Hepatocyte (in vitro differentiated cells): Measurements from ENCODE around the gene KIF17. TPM values are rescaled to one million over a fixed set of nuclear protein-coding genes. Genes with fewer than 3 reads are reported as not detected.

ENCODE experiments used
- DNase-seq: peaks from one replicate; pipeline ENCODE4 v3.0.0-alpha.2; 2016; ENCODE audit warnings: low spot score
- H2AFZ ChIP-seq: fragments of 200-600 bp; sonication (generic); 2 replicates; pipeline ENCODE4 v1.6.0; 2016; ENCODE audit warnings: antibody characterized with exemption, mild to moderate bottlenecking
- H3K27ac ChIP-seq: fragments of 200-600 bp; sonication (generic); 2 replicates; pipeline ENCODE4 v1.5.1; 2016; ENCODE audit warnings: mild to moderate bottlenecking
- H3K27me3 ChIP-seq: fragments of 200-600 bp; sonication (generic); 2 replicates; pipeline ENCODE4 v1.6.1; 2016
- H3K36me3 ChIP-seq: fragments of 200-600 bp; sonication (generic); replicated peaks from 2 replicates; pipeline ENCODE4 v1.5.1; 2016; ENCODE audit warnings: low read depth; ENCODE audit not compliant: insufficient read depth
- H3K4me1 ChIP-seq: fragments of 200-600 bp; sonication (generic); 2 replicates; pipeline ENCODE4 v1.5.1; 2016; ENCODE audit warnings: mild to moderate bottlenecking, moderate library complexity; ENCODE audit not compliant: insufficient read depth
- H3K4me2 ChIP-seq: fragments of 200-600 bp; sonication (generic); 2 replicates; pipeline ENCODE4 v1.6.0; 2016
- H3K4me3 ChIP-seq: fragments of 200-600 bp; sonication (generic); 2 replicates; pipeline ENCODE4 v1.5.1; 2016; ENCODE audit warnings: mild to moderate bottlenecking
- H3K79me2 ChIP-seq: fragments of 200-600 bp; sonication (generic); 2 replicates; pipeline ENCODE4 v1.6.0; 2017; ENCODE audit warnings: mild to moderate bottlenecking
- H3K9me2 ChIP-seq: fragments of 200-600 bp; sonication (generic); replicated peaks from 2 replicates; pipeline ENCODE4 v1.6.0; 2017; ENCODE audit warnings: mild to moderate bottlenecking; ENCODE audit not compliant: insufficient read depth
- H3K9me3 ChIP-seq: fragments of 200-600 bp; sonication (generic); 2 replicates; pipeline ENCODE4 v1.5.1; 2016; ENCODE audit warnings: low read depth, mild to moderate bottlenecking
- H4K20me1 ChIP-seq: fragments of 200-600 bp; sonication (generic); 2 replicates; pipeline ENCODE4 v1.6.0; 2016; ENCODE audit warnings: mild to moderate bottlenecking; ENCODE audit not compliant: insufficient read depth, poor library complexity, severe bottlenecking
- CTCF ChIP-seq: fragments of 200-600 bp; sonication (generic); IDR thresholded peaks from 2 replicates; pipeline ENCODE4 v1.5.1; 2016; ENCODE audit warnings: antibody characterized with exemption, mild to moderate bottlenecking; ENCODE audit not compliant: poor library complexity
- EZH2 ChIP-seq: fragments of 200-600 bp; sonication (generic); IDR thresholded peaks from 2 replicates; pipeline ENCODE4 v1.6.1; 2016; ENCODE audit warnings: antibody characterized with exemption, mild to moderate bottlenecking, borderline replicate concordance
- EZH2phosphoT487 ChIP-seq: fragments of 200-600 bp; sonication (generic); IDR thresholded peaks from one replicate; pipeline ENCODE4 v1.6.1; 2018; ENCODE audit warnings: antibody characterized with exemption, mild to moderate bottlenecking, low read depth, moderate library complexity; ENCODE audit not compliant: unreplicated experiment, severe bottlenecking
- WGBS: methylation state at CpG from one replicate; pipeline ENCODE4 v1.1.6; 2016; ENCODE audit warnings: low lambda C conversion rate; ENCODE audit errors: missing lambda C conversion rate; 5-methylcytosine and 5-hydroxymethylcytosine counted together
- polyA plus RNA-seq: library from polyadenylated mRNA; unstranded; fragments of >200 nt; fragmentation: Nextera tagmentation; extraction: Ambion mirVana; gene quantifications from 2 replicates; pipeline ENCODE4 v1.2.1, GENCODE V29; 2016
- total RNA-seq: library from RNA; depleted of rRNA; stranded (reverse); fragments of >200 nt; gene quantifications from 2 replicates; pipeline ENCODE4 v1.2.3, GENCODE V29; 2014

The KIF17 gene
- total and polyA plus RNA-seq, 2 experiments from 2014 or later, result 0.23 to 0.28 TPM

DNA sequence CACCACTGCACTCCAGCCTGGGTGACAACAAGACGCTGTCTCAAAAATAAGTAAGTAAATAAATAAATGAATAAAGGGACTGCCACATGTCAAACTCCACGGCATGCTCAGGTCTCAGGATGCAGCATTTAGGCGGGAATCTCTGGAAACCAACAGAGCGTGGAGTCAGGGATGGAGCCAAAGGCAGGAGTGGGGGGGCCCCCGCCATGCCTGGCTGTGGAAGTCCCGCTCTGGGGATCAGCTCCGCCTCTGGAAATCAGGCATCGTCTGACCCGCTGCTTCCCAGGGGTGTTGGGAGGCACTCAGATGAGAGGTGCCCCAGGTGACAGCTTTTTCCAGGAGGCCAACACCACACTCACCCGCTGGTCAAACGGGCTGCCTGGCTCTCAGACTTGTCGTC, 20.2 kb downstream of the KIF17 start:
- H3K79me2 ChIP-seq, result no peaks in the 10 kb centered on the region
- no peaks in the 10 kb centered on the region for H3K9me3 ChIP-seq
- no peak overlapping the region for H3K4me3 ChIP-seq
- no peaks in the 10 kb centered on the region for H3K36me3 ChIP-seq
- H3K27ac ChIP-seq, result peak overlapping the region; percentile 90
- H3K4me1 ChIP-seq, result peaks cover 12% of the 10 kb centered on the region
- WGBS, result 84% methylated on average over 12 of the region's 12 CpGs
- no peak overlapping the region for H2AFZ ChIP-seq
- TF ChIP-seq EZH2phosphoT487 (no peak), CTCF (no peak), EZH2 (no peak)
- peak overlapping the region; percentile 85 for H3K4me2 ChIP-seq
- DNase-seq, result no peak
- no peaks in the 10 kb centered on the region for H4K20me1 ChIP-seq
- no peaks in the 10 kb centered on the region for H3K9me2 ChIP-seq
- H3K27me3 ChIP-seq, result no peaks in the 10 kb centered on the region

GRCh38 chr1:20696397-20697333, 21.1 kb downstream of the KIF17 start:
- 3% methylated on average over 26 of the region's 46 CpGs for WGBS
- peaks cover 12% of the 10 kb centered on the region for H3K4me1 ChIP-seq
- H3K27ac ChIP-seq, result peak overlapping the region; percentile 90
- no peaks in the 10 kb centered on the region for H3K9me2 ChIP-seq
- no peaks in the 10 kb centered on the region for H3K79me2 ChIP-seq
- no peaks in the 10 kb centered on the region for H3K36me3 ChIP-seq
- H3K4me2 ChIP-seq, result peak overlapping the region; percentile 85
- H3K4me3 ChIP-seq, result peak overlapping the region; percentile 31
- no peaks in the 10 kb centered on the region for H3K27me3 ChIP-seq
- H3K9me3 ChIP-seq, result no peaks in the 10 kb centered on the region
- H2AFZ ChIP-seq, result peak overlapping the region; percentile 76
- no peaks in the 10 kb centered on the region for H4K20me1 ChIP-seq
- TF ChIP-seq CTCF (peak; percentile 88), EZH2phosphoT487 (no peak)
- peak; percentile 95 for DNase-seq

GRCh38 chr1:20695515-20695914, 22.3 kb downstream of the KIF17 start:
- no peak for DNase-seq
- Histone ChIP-seq H3K9me3 (no peaks in the 10 kb centered on the region), H2AFZ (no peak overlapping the region), H3K4me1 (peaks cover 12% of the 10 kb centered on the region), H3K4me3 (no peak overlapping the region), H3K4me2 (no peak overlapping the region), H3K79me2 (no peaks in the 10 kb centered on the region), H3K27ac (no peak overlapping the region), H4K20me1 (no peaks in the 10 kb centered on the region), H3K27me3 (no peaks in the 10 kb centered on the region), H3K36me3 (no peaks in the 10 kb centered on the region), H3K9me2 (no peaks in the 10 kb centered on the region)
- 87% methylated on average over 10 of the region's 10 CpGs for WGBS
- TF ChIP-seq EZH2, result no peak
- TF ChIP-seq EZH2phosphoT487, result no peak
- no peak for TF ChIP-seq CTCF
